HEK293T (cell line): ENCODE results near the gene KRABD2.

Source experiments
- BHLHE40 ChIP-seq: fragments of 450-650 bp; IDR thresholded peaks from 2 replicates; pipeline ENCODE4 v1.6.1; 2016; ENCODE audit warnings: mild to moderate bottlenecking, moderate library complexity, borderline replicate concordance
- CTBP1 ChIP-seq: fragments of 450-650 bp; IDR thresholded peaks from 2 replicates; pipeline ENCODE4 v1.6.1; 2016; ENCODE audit warnings: borderline replicate concordance
- ELF4 ChIP-seq: fragments of 450-650 bp; IDR thresholded peaks from 2 replicates; pipeline ENCODE4 v1.6.1; 2017; ENCODE audit warnings: antibody characterized with exemption
- FOXK2 ChIP-seq: fragments of 450-650 bp; IDR thresholded peaks from 2 replicates; pipeline ENCODE4 v1.6.1; 2016; ENCODE audit warnings: mild to moderate bottlenecking
- SP1 ChIP-seq: fragments of 450-650 bp; IDR thresholded peaks from 2 replicates; pipeline ENCODE4 v1.6.1; 2017
- SUZ12 ChIP-seq: fragments of 450-650 bp; IDR thresholded peaks from 2 replicates; pipeline ENCODE4 v1.6.1; 2016; ENCODE audit warnings: mild to moderate bottlenecking

DNA sequence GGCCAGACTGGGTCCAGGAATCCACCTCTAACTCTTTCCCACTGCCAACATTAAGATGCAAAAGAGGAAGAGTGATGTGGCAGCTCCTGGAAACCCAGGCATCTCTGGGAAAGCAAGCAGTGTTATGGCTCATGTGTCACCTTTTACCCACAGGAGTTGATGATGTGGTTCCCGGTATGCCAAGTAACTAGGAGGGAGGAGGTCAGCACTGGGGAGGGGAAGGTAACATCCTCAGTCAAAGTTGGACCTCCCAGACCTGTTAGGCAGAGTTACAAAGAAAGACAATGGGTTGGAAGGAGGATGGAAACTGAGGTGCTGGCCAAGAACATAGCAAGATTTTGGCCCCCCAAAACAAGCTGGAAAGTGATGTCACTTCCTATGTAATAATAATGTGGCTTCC, 11.4 kb downstream of the KRABD2 start:
- no peak for TF ChIP-seq FOXK2
- TF ChIP-seq CTBP1: no peak
- TF ChIP-seq SP1: no peak
- TF ChIP-seq BHLHE40: no peak
- TF ChIP-seq SUZ12: no peak
- no peak for TF ChIP-seq ELF4
